ENCODE data around the gene TAGLN. TPM values are rescaled to one million over a fixed set of nuclear protein-coding genes. Genes with fewer than 3 reads are reported as not detected.

Gene TAGLN
- polyA plus RNA-seq, 3 donors: 3.6 to 113 (median 4.0) TPM

DNA sequence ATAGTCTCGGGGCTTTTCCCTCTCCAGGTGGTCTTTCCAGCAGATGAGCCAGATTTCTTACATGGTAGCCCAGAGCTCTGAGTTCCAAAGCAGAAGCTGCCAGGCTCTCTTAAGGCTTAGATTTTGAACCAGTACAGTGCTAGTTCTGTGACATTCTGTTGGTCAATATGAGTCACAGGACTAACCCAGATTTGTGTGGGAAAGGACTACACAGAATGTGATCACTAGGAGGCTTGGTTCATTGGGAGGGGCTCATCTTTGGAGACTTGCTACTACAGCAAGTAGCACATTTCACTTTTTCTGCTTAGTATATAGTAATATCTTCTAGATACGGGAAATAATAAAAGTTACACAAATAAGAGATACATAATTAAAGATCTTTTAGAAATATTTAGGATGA lies 57.4 kb downstream of the TAGLN start:
- Histone ChIP-seq H3K36me3 (replicated peaks in 1 of 2; ENCODE audit: control insufficient read depth in 1 of 2, insufficient read depth in 2 of 2, low read length in 2 of 2) (peaks cover 25 to 72% of the 10 kb centered on the region in 2 donors), H3K9ac (ENCODE audit: insufficient read depth, low read length, poor library complexity, severe bottlenecking) (no peak overlapping the region), H3K4me1 (ENCODE audit: control insufficient read depth in 1 of 2, insufficient read depth in 2 of 2, low read length in 2 of 2) (no peaks in the 10 kb centered on the region), H3K4me3 (replicated peaks in 1 of 3; ENCODE audit: low read depth in 2 of 3, low read length in 3 of 3) (no peak overlapping the region), H3K4me2 (replicated peaks; ENCODE audit: extremely low read depth, low read length, poor library complexity, severe bottlenecking) (no peak overlapping the region), H2AFZ (ENCODE audit: insufficient read depth, low read depth, low read length, poor library complexity, severe bottlenecking) (no peak overlapping the region), H3K9me3 (replicated peaks in 1 of 2; ENCODE audit: control insufficient read depth in 1 of 2, insufficient read depth in 1 of 2, low read length in 2 of 2) (no peaks in the 10 kb centered on the region), H3K27ac (ENCODE audit: low read depth in 1 of 2, low read length in 2 of 2) (no peak overlapping the region), H3K27me3 (ENCODE audit: control insufficient read depth in 2 of 2, insufficient read depth in 2 of 2, low read length in 2 of 2) (no peaks in the 10 kb centered on the region), H4K20me1 (ENCODE audit: insufficient read depth, low read length) (no peaks in the 10 kb centered on the region), H3K79me2 (ENCODE audit: insufficient read depth, low read length) (no peaks in the 10 kb centered on the region)
- H3K9me3 Mint-ChIP-seq: peaks cover 0 to 3% (median 0%) of the 10 kb centered on the region in 7 donors
- intact Hi-C loops (cut with micrococcal nuclease): no loop called here
- no peaks in the 10 kb centered on the region for H3K4me1 Mint-ChIP-seq
- no peak overlapping the region for H3K4me3 Mint-ChIP-seq
- no peaks in the 10 kb centered on the region for H3K27me3 Mint-ChIP-seq (ENCODE audit: low read depth in 3 of 3)
- peaks cover 59 to 64% of the 10 kb centered on the region in 2 donors for H3K36me3 Mint-ChIP-seq
- no peak for TF ChIP-seq CTCF (IDR thresholded peaks at IDR 0.05)
- H3K27ac Mint-ChIP-seq: no peak overlapping the region
- DNase-seq: no peak
- 100% methylated on average over 1 of the region's 2 CpGs for WGBS (ENCODE audit: insufficient coverage)

Other genes with a start within 250 kb of the TAGLN start
- gene SIK3, start 100.9 kb upstream of the TAGLN start, polyA plus RNA-seq: 100 to 1,000 TPM in 1 of 3 donors, 10 to 100 TPM in 2; 18.3 to 142 (median 20.0) TPM
- gene PAFAH1B2, start 55.1 kb upstream of the TAGLN start, polyA plus RNA-seq: 10 to 100 TPM; 16.9 to 25.1 (median 23.7) TPM
- gene SIDT2, start 20.6 kb upstream of the TAGLN start, polyA plus RNA-seq: 100 to 1,000 TPM in 1 of 3 donors, 10 to 100 TPM in 2; 21.8 to 177 (median 41.8) TPM
- gene PCSK7, start 32.7 kb downstream of the TAGLN start, polyA plus RNA-seq: 10 to 100 TPM in 1 of 3 donors, 1 to 10 TPM in 2; 6.1 to 93.8 (median 9.5) TPM
- 10 to 100 TPM in 1 of 3 donors, 1 to 10 TPM in 2; 6.4 to 13.8 (median 7.8) TPM for gene RNF214, start 33.3 kb downstream of the TAGLN start, polyA plus RNA-seq
- gene BACE1-AS, start 92.0 kb downstream of the TAGLN start, polyA plus RNA-seq: 1 to 10 TPM in 1 of 3 donors, not detected in 2; 2.7 TPM
- 1 to 10 TPM; 1.6 to 9.1 (median 3.1) TPM for gene BACE1, start 116.9 kb downstream of the TAGLN start, polyA plus RNA-seq
- gene CEP164, start 128.5 kb downstream of the TAGLN start, polyA plus RNA-seq: 10 to 100 TPM in 1 of 3 donors, 1 to 10 TPM in 2; 4.3 to 32.1 (median 8.0) TPM

Measured in CD14-positive monocyte (primary cell).